ENCODE data around the gene EMSY. TPM values are rescaled to one million over a fixed set of nuclear protein-coding genes. Genes with fewer than 3 reads are reported as not detected.

Gene EMSY
- total RNA-seq, 1 experiment from 2014 or later: 29.3 TPM

GRCh38 chr11:76568139-76568538 is 123.3 kb downstream of the EMSY start:
- no peak overlapping the region for H3K9ac ChIP-seq (ENCODE audit: extremely low read depth, insufficient read length, low read length)
- no peak overlapping the region for H2BK15ac ChIP-seq (ENCODE audit: low read depth, low read length)
- no peak for DNase-seq
- Mint-ChIP-seq H3K27ac (no peak overlapping the region), H3K4me3 (no peak overlapping the region), H3K27me3 (ENCODE audit: low read depth) (no peaks in the 10 kb centered on the region; the same call in 1 of the 2 replicates), H3K4me1 (no peaks in the 10 kb centered on the region), H3K36me3 (ENCODE audit: insufficient read depth in 1 of 3, low read depth in 3 of 3) (no peaks in the 10 kb centered on the region; a peak in 1 of 7 replicates), H3K9me3 (peaks cover 2% of the 10 kb centered on the region in 2 experiments; a peak in 1 of 5 replicates)
- H3K14ac ChIP-seq (ENCODE audit: insufficient read depth, low read length): no peak overlapping the region
- no peak overlapping the region for H3K27ac ChIP-seq (ENCODE audit: insufficient read length, low read depth, low read length)
- no peaks in the 10 kb centered on the region for H4K20me1 ChIP-seq (ENCODE audit: control insufficient read depth, insufficient read depth, insufficient read length)
- TF ChIP-seq CTCF (conservative IDR thresholded peaks at IDR 0.05): no peak
- no peaks in the 10 kb centered on the region for H3K23me2 ChIP-seq (ENCODE audit: insufficient read length, low read depth, low read length, poor library complexity, severe bottlenecking)
- H3K4me1 ChIP-seq (ENCODE audit: insufficient read depth, low read length): no peaks in the 10 kb centered on the region
- H2AFZ ChIP-seq (ENCODE audit: low read length): no peak overlapping the region
- no peak overlapping the region for H2BK12ac ChIP-seq (ENCODE audit: insufficient read length, low read depth, low read length)
- no peaks in the 10 kb centered on the region for H3K79me1 ChIP-seq (ENCODE audit: insufficient read depth, low read depth, low read length, poor library complexity, severe bottlenecking)
- H2AK5ac ChIP-seq (ENCODE audit: insufficient read length, low read length): no peak overlapping the region
- no peak overlapping the region for H4K91ac ChIP-seq (ENCODE audit: insufficient read length, low read depth, low read length)
- H3K23ac ChIP-seq (ENCODE audit: insufficient read length, low read depth, low read length): no peak overlapping the region
- H4K8ac ChIP-seq (replicated peaks; ENCODE audit: insufficient read length, low read depth, low read length): no peak overlapping the region
- no peak overlapping the region for H2BK5ac ChIP-seq (ENCODE audit: insufficient read length, low read length)
- no peak overlapping the region for H3K4ac ChIP-seq (ENCODE audit: low read depth, low read length)
- no peak overlapping the region for H3K18ac ChIP-seq (ENCODE audit: insufficient read length, low read depth, low read length)
- no peaks in the 10 kb centered on the region for H3K79me2 ChIP-seq (ENCODE audit: insufficient read depth, low read length)
- no peak overlapping the region for H4K5ac ChIP-seq (ENCODE audit: insufficient read length, low read depth, low read length)
- no peaks in the 10 kb centered on the region for H3K9me3 ChIP-seq (ENCODE audit: control insufficient read depth, low read depth, low read length)
- H3K56ac ChIP-seq (ENCODE audit: insufficient read length, low read depth, low read length): no peak overlapping the region
- H2BK120ac ChIP-seq (ENCODE audit: low read depth, low read length, poor library complexity, severe bottlenecking): no peak overlapping the region
- no peak overlapping the region for H3K4me2 ChIP-seq (ENCODE audit: insufficient read depth, insufficient read length, low read length)
- no CpG with 5 or more reads among the region's 4 CpGs for WGBS (ENCODE audit: extremely low coverage, insufficient read length, low lambda C conversion rate)
- H2BK20ac ChIP-seq (ENCODE audit: low read depth, low read length, poor library complexity, severe bottlenecking): no peak overlapping the region
- no peaks in the 10 kb centered on the region for H3K27me3 ChIP-seq (ENCODE audit: insufficient read depth, low read length)
- H3T11ph ChIP-seq (ENCODE audit: low read length): no peak overlapping the region

All from H9 (cell line).